H9 (cell line): ENCODE measurements around the gene ANKS1B. TPM values are rescaled to one million over a fixed set of nuclear protein-coding genes. Genes with fewer than 3 reads are reported as not detected.

Source experiments
- DNase-seq: peaks from one replicate; pipeline ENCODE4 v3.0.0-alpha.2; 2017
- H2AFZ ChIP-seq: one replicate; pipeline ENCODE4 v1.6.1; 2013; ENCODE audit warnings: mild to moderate bottlenecking, low read length, control low read depth, moderate library complexity
- H2AK5ac ChIP-seq: 2 replicates; pipeline ENCODE4 v1.6.1; 2013; ENCODE audit warnings: low read length, control low read depth, mixed read lengths; ENCODE audit not compliant: insufficient read length
- H2BK120ac ChIP-seq: one replicate; pipeline ENCODE4 v1.6.1; 2013; ENCODE audit warnings: low read depth, mild to moderate bottlenecking, low read length, control low read depth, inconsistent platforms; ENCODE audit not compliant: poor library complexity, severe bottlenecking
- H2BK12ac ChIP-seq: 2 replicates; pipeline ENCODE4 v1.6.1; 2013; ENCODE audit warnings: low read length, control low read depth, mixed read lengths, low read depth; ENCODE audit not compliant: insufficient read length
- H2BK15ac ChIP-seq: 2 replicates; pipeline ENCODE4 v1.6.1; 2013; ENCODE audit warnings: low read depth, low read length, control low read depth
- H2BK20ac ChIP-seq: one replicate; pipeline ENCODE4 v1.6.1; 2013; ENCODE audit warnings: low read depth, mild to moderate bottlenecking, low read length, control low read depth, inconsistent platforms; ENCODE audit not compliant: poor library complexity, severe bottlenecking
- H2BK5ac ChIP-seq: 2 replicates; pipeline ENCODE4 v1.6.1; 2013; ENCODE audit warnings: low read length, control low read depth, mixed read lengths; ENCODE audit not compliant: insufficient read length
- H3K14ac ChIP-seq: 2 replicates; pipeline ENCODE4 v1.6.1; 2013; ENCODE audit warnings: low read length, control low read depth; ENCODE audit not compliant: insufficient read depth
- H3K18ac ChIP-seq: 2 replicates; pipeline ENCODE4 v1.6.1; 2013; ENCODE audit warnings: low read depth, mild to moderate bottlenecking, mixed read lengths, low read length, control low read depth; ENCODE audit not compliant: insufficient read length
- H3K23ac ChIP-seq: 2 replicates; pipeline ENCODE4 v1.6.1; 2013; ENCODE audit warnings: low read length, control low read depth, mixed read lengths, low read depth; ENCODE audit not compliant: insufficient read length
- H3K23me2 ChIP-seq: 2 replicates; pipeline ENCODE4 v1.6.1; 2013; ENCODE audit warnings: low read depth, mild to moderate bottlenecking, mixed read lengths, low read length, control low read depth; ENCODE audit not compliant: insufficient read length, poor library complexity, severe bottlenecking
- H3K27ac ChIP-seq: 2 replicates; pipeline ENCODE4 v1.5.1; 2013; ENCODE audit warnings: low read length, control low read depth, mixed read lengths, low read depth; ENCODE audit not compliant: insufficient read length
- H3K27me3 ChIP-seq: 2 replicates; pipeline ENCODE4 v1.6.1; 2013; ENCODE audit warnings: low read length, control low read depth, inconsistent platforms; ENCODE audit not compliant: insufficient read depth
- H3K4ac ChIP-seq: 2 replicates; pipeline ENCODE4 v1.6.1; 2013; ENCODE audit warnings: low read depth, mild to moderate bottlenecking, control low read depth, inconsistent platforms, low read length, moderate library complexity
- H3K4me1 ChIP-seq: 2 replicates; pipeline ENCODE4 v1.6.1; 2013; ENCODE audit warnings: low read length, control low read depth, inconsistent platforms; ENCODE audit not compliant: insufficient read depth
- H3K4me2 ChIP-seq: 2 replicates; pipeline ENCODE4 v1.6.1; 2013; ENCODE audit warnings: low read length, control low read depth, mixed read lengths; ENCODE audit not compliant: insufficient read length, insufficient read depth
- H3K56ac ChIP-seq: 2 replicates; pipeline ENCODE4 v1.6.1; 2013; ENCODE audit warnings: low read depth, mild to moderate bottlenecking, mixed read lengths, low read length, control low read depth; ENCODE audit not compliant: insufficient read length
- H3K79me1 ChIP-seq: 2 replicates; pipeline ENCODE4 v1.6.1; 2013; ENCODE audit warnings: low read depth, mild to moderate bottlenecking, moderate library complexity, low read length, control low read depth, inconsistent platforms; ENCODE audit not compliant: insufficient read depth, poor library complexity, severe bottlenecking
- H3K79me2 ChIP-seq: 2 replicates; pipeline ENCODE4 v1.6.1; 2013; ENCODE audit warnings: low read length, control low read depth, inconsistent platforms; ENCODE audit not compliant: insufficient read depth
- H3K9ac ChIP-seq: 2 replicates; pipeline ENCODE4 v1.6.1; 2013; ENCODE audit warnings: low read length, control low read depth, mixed read lengths; ENCODE audit not compliant: insufficient read length; ENCODE audit errors: extremely low read depth
- H3K9me3 ChIP-seq: one replicate; pipeline ENCODE4 v1.6.1; 2013; ENCODE audit warnings: low read depth, low read length, inconsistent platforms; ENCODE audit not compliant: control insufficient read depth
- H3T11ph ChIP-seq: one replicate; pipeline ENCODE4 v1.6.1; 2013; ENCODE audit warnings: mild to moderate bottlenecking, low read length, control low read depth, inconsistent platforms
- H4K20me1 ChIP-seq: one replicate; pipeline ENCODE4 v1.6.1; 2013; ENCODE audit not compliant: control insufficient read depth, insufficient read length, insufficient read depth
- H4K5ac ChIP-seq: 2 replicates; pipeline ENCODE4 v1.6.1; 2013; ENCODE audit warnings: low read depth, mild to moderate bottlenecking, mixed read lengths, low read length, control low read depth; ENCODE audit not compliant: insufficient read length
- H4K8ac ChIP-seq: replicated peaks from 2 replicates; pipeline ENCODE4 v1.6.1; 2013; ENCODE audit warnings: low read length, control low read depth, mixed read lengths, low read depth; ENCODE audit not compliant: insufficient read length
- H4K91ac ChIP-seq: 2 replicates; pipeline ENCODE4 v1.6.1; 2013; ENCODE audit warnings: low read depth, mild to moderate bottlenecking, moderate library complexity, mixed read lengths, low read length, control low read depth; ENCODE audit not compliant: insufficient read length
- H3K27ac Mint-ChIP-seq, 3 experiments: 2 replicates in 2 of 3; 3 replicates in 1 of 3; pipeline ENCODE4 v1.8.0; 2020 to 2021; ENCODE audit warnings: mixed read lengths in 3 of 3, mild to moderate bottlenecking in 1 of 3, moderate library complexity in 1 of 3
- H3K27me3 Mint-ChIP-seq: 2 replicates; pipeline ENCODE4 v1.8.0; 2021; ENCODE audit warnings: low read depth, mild to moderate bottlenecking, moderate library complexity, mixed read lengths
- H3K36me3 Mint-ChIP-seq, 3 experiments: 2 replicates in 2 of 3; 3 replicates in 1 of 3; pipeline ENCODE4 v1.8.0; 2020 to 2021; ENCODE audit warnings: low read depth in 3 of 3, mixed read lengths in 3 of 3; ENCODE audit not compliant: insufficient read depth in 1 of 3
- H3K4me1 Mint-ChIP-seq, 2 experiments: 2 replicates each; pipeline ENCODE4 v1.8.0; 2020; ENCODE audit warnings: mixed read lengths in 2 of 2
- H3K4me3 Mint-ChIP-seq, 2 experiments: 2 replicates in 1 of 2; 3 replicates in 1 of 2; pipeline ENCODE4 v1.8.0; 2020 to 2021; ENCODE audit warnings: mild to moderate bottlenecking in 2 of 2, mixed read lengths in 2 of 2, moderate library complexity in 1 of 2
- H3K9me3 Mint-ChIP-seq, 2 experiments: 2 replicates in 1 of 2; 3 replicates in 1 of 2; pipeline ENCODE4 v1.8.0; 2020; ENCODE audit warnings: mild to moderate bottlenecking in 2 of 2, mixed read lengths in 2 of 2, moderate library complexity in 1 of 2
- WGBS: extraction: QIAGEN DNeasy Blood & Tissue Kit; methylation state at CpG from one replicate; pipeline ENCODE4 v1.1.7; 2013; ENCODE audit warnings: missing lambda C conversion rate, low lambda C conversion rate, mixed read lengths; ENCODE audit not compliant: insufficient read length; ENCODE audit errors: extremely low coverage; 5-methylcytosine and 5-hydroxymethylcytosine counted together
- total RNA-seq: library from RNA; stranded (reverse); gene quantifications from 2 replicates; pipeline ENCODE4 v1.2.1, GENCODE V29; 2021
- TF ChIP-seq, protein P1 (sequence below): fragments of 200-600 bp; sonication (generic); conservative IDR thresholded peaks from 3 replicates; pipeline ENCODE4 v1.8.0; 2021; ENCODE audit warnings: antibody characterized with exemption, mild to moderate bottlenecking

Gene ANKS1B
- total RNA-seq, 1 experiment from 2014 or later, result 4.1 TPM

DNA sequence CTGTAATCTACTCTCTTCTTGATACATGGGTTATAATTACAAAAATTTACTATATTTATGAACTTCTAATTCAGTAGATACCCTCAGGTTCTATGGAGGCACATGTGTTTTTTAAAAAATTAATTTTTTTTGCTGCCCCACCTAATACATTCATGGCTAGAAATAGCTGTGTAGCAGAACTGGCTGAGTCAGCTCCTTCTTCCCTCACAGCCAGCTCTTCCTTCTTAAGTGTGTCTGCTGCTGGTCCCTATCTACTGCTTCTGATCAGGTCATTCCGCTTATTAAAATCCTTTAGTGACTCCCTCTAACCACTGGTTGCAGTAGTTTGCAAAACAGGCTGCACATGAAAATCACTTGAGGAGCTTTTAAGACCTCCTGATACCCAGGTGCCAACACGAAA lies 939.6 kb downstream of the ANKS1B start:
- Histone ChIP-seq H2AFZ (no peak overlapping the region), H2BK5ac (no peak overlapping the region), H3K18ac (no peak overlapping the region), H2BK20ac (no peak overlapping the region), H3K23me2 (no peaks in the 10 kb centered on the region), H2BK120ac (no peak overlapping the region), H3K27me3 (no peaks in the 10 kb centered on the region), H2BK15ac (no peak overlapping the region), H4K8ac (no peak overlapping the region), H2BK12ac (no peak overlapping the region), H3K79me2 (no peaks in the 10 kb centered on the region), H3K4me2 (no peak overlapping the region), H3K4me1 (no peaks in the 10 kb centered on the region), H3K9ac (no peak overlapping the region), H3K4ac (no peak overlapping the region), H3T11ph (no peak overlapping the region), H4K5ac (no peak overlapping the region), H4K20me1 (no peaks in the 10 kb centered on the region), H3K9me3 (no peaks in the 10 kb centered on the region), H3K23ac (no peak overlapping the region), H3K79me1 (no peaks in the 10 kb centered on the region), H3K56ac (no peak overlapping the region), H4K91ac (no peak overlapping the region), H3K14ac (no peak overlapping the region), H2AK5ac (no peak overlapping the region), H3K27ac (no peak overlapping the region)
- no peak overlapping the region for H3K4me3 Mint-ChIP-seq
- no peak overlapping the region for H3K27ac Mint-ChIP-seq
- H3K9me3 Mint-ChIP-seq, result peaks cover 8 to 16% of the 10 kb centered on the region in 2 experiments
- peaks cover 4 to 5% of the 10 kb centered on the region in 2 experiments for H3K4me1 Mint-ChIP-seq
- WGBS, result no CpG with 5 or more reads among the region's 2 CpGs
- DNase-seq, result no peak
- H3K27me3 Mint-ChIP-seq, result no peaks in the 10 kb centered on the region
- peaks cover 4 to 16% (median 4%) of the 10 kb centered on the region in 3 experiments; a peak in 5 of 7 replicates for H3K36me3 Mint-ChIP-seq
- TF ChIP-seq, protein P1, sequence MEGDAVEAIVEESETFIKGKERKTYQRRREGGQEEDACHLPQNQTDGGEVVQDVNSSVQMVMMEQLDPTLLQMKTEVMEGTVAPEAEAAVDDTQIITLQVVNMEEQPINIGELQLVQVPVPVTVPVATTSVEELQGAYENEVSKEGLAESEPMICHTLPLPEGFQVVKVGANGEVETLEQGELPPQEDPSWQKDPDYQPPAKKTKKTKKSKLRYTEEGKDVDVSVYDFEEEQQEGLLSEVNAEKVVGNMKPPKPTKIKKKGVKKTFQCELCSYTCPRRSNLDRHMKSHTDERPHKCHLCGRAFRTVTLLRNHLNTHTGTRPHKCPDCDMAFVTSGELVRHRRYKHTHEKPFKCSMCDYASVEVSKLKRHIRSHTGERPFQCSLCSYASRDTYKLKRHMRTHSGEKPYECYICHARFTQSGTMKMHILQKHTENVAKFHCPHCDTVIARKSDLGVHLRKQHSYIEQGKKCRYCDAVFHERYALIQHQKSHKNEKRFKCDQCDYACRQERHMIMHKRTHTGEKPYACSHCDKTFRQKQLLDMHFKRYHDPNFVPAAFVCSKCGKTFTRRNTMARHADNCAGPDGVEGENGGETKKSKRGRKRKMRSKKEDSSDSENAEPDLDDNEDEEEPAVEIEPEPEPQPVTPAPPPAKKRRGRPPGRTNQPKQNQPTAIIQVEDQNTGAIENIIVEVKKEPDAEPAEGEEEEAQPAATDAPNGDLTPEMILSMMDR, result no peak
